GM12891 (cell line): ENCODE measurements around the gene FBRSL1.

ENCODE experiments used
- PAX5 ChIP-seq: IDR thresholded peaks from 2 replicates; pipeline ENCODE4 v1.6.1; 2011; ENCODE audit warnings: low read length, moderate library complexity, mild to moderate bottlenecking; ENCODE audit not compliant: insufficient read depth, severe bottlenecking
- POLR2A ChIP-seq: IDR thresholded peaks from 2 replicates; pipeline ENCODE4 v1.6.1; 2011; ENCODE audit warnings: low read depth, low read length, control low read depth
- POLR2AphosphoS5 ChIP-seq: IDR thresholded peaks from 2 replicates; pipeline ENCODE4 v1.6.1; 2011; ENCODE audit warnings: low read depth, low read length, control low read depth
- SPI1 ChIP-seq: IDR thresholded peaks from 2 replicates; pipeline ENCODE4 v1.6.1; 2011; ENCODE audit warnings: low read depth, low read length, control low read depth
- TAF1 ChIP-seq: IDR thresholded peaks from 2 replicates; pipeline ENCODE4 v1.6.1; 2011; ENCODE audit warnings: low read depth, low read length, control low read depth

- TF ChIP-seq POLR2AphosphoS5 = no peak
- TF ChIP-seq SPI1 = peak; percentile 79
- TF ChIP-seq TAF1 = no peak
- TF ChIP-seq POLR2A = no peak
- TF ChIP-seq PAX5 = no peak
Measured at GRCh38 chr12:132449565-132450417, 40.2 kb upstream of the FBRSL1 start.
